Adrenal gland (tissue), 5 donors: ENCODE measurements around the gene EIF1AX.

Source experiments
- POLR2A ChIP-seq, 2 donors: fragments of 450-650 bp; IDR thresholded peaks; one replicate each; pipeline ENCODE4 v1.6.1; 2017; ENCODE audit warnings: antibody characterized with exemption in 2 of 2, mild to moderate bottlenecking in 2 of 2, moderate library complexity in 1 of 2
- TF ChIP-seq, protein P1 (sequence below), 6 experiments: fragments of 450-650 bp in 4 of 6; fragments of 200-600 bp in 2 of 6; sonication (generic) in 1 of 6; IDR thresholded peaks; 1 replicate in 5 of 6; 2 replicates in 1 of 6; pipeline versions ENCODE4 v1.5.1 to v1.8.0; 2016 to 2021; ENCODE audit warnings: antibody characterized with exemption in 6 of 6, mild to moderate bottlenecking in 2 of 6, moderate library complexity in 1 of 6
- donor health status: DM: no; HTN: no; CAD: no.

DNA sequence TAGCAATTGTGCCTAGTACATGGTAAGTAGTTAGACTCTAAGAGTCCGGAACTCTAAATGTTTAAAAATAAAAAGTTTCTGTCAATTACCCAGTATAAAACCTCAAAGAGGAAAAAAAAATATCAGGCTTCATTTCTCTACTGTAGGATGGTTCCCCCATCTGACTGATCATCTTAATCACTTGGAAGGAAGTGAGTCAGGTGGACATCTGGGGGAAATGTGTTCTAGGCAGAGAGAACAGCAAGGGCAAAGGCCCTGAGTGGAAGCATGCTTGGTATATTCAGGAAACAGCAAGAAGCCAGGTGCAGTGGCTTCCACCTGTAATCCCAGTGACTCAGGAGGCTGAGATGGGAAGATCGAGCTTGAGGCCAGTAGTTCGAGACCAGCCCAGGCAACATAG is 2.9 kb upstream of the EIF1AX start:
- TF ChIP-seq POLR2A (IDR thresholded peaks at IDR 0.05) = no peak
- TF ChIP-seq, protein P1, sequence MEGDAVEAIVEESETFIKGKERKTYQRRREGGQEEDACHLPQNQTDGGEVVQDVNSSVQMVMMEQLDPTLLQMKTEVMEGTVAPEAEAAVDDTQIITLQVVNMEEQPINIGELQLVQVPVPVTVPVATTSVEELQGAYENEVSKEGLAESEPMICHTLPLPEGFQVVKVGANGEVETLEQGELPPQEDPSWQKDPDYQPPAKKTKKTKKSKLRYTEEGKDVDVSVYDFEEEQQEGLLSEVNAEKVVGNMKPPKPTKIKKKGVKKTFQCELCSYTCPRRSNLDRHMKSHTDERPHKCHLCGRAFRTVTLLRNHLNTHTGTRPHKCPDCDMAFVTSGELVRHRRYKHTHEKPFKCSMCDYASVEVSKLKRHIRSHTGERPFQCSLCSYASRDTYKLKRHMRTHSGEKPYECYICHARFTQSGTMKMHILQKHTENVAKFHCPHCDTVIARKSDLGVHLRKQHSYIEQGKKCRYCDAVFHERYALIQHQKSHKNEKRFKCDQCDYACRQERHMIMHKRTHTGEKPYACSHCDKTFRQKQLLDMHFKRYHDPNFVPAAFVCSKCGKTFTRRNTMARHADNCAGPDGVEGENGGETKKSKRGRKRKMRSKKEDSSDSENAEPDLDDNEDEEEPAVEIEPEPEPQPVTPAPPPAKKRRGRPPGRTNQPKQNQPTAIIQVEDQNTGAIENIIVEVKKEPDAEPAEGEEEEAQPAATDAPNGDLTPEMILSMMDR (IDR thresholded peaks at IDR 0.05) = no peak
